ENCODE results near the gene TENM4.
A peak's percentile ranks its signal among the peaks of the same experiment; 100 is the strongest.

The TENM4 gene

GRCh38 chr11:78666675-78667160 is 774.1 kb downstream of the TENM4 start:
- DNase-seq = no peak

GRCh38 chr11:78664636-78665035 is 776.2 kb downstream of the TENM4 start:
- no peak for DNase-seq

- no peak for DNase-seq
These were observed 778.0 kb downstream of the TENM4 start for GRCh38 chr11:78662811-78663210.

- DNase-seq = no peak
These were observed 780.4 kb downstream of the TENM4 start for GRCh38 chr11:78660471-78660870.

GRCh38 chr11:78659326-78660270 is 781.2 kb downstream of the TENM4 start:
- DNase-seq = no peak

GRCh38 chr11:78657968-78658839 is 782.6 kb downstream of the TENM4 start:
- DNase-seq = no peak

- DNase-seq = no peak
These were observed 783.4 kb downstream of the TENM4 start for GRCh38 chr11:78657441-78657840.

GRCh38 chr11:78656984-78657383 is 783.8 kb downstream of the TENM4 start:
- no peak for DNase-seq

GRCh38 chr11:78656327-78656726 is 784.5 kb downstream of the TENM4 start:
- DNase-seq = no peak

GRCh38 chr11:78655561-78655960 is 785.3 kb downstream of the TENM4 start:
- DNase-seq = no peak

- DNase-seq = no peak
These were observed 786.0 kb downstream of the TENM4 start for GRCh38 chr11:78654866-78655265.

GRCh38 chr11:78654071-78654470 is 786.8 kb downstream of the TENM4 start:
- no peak for DNase-seq

- no peak for DNase-seq
These were observed 787.4 kb downstream of the TENM4 start for GRCh38 chr11:78653294-78653909.

GRCh38 chr11:78652843-78653239 is 788.0 kb downstream of the TENM4 start:
- DNase-seq = no peak

GRCh38 chr11:78651923-78652842 is 788.6 kb downstream of the TENM4 start:
- peak; percentile 26 for DNase-seq

- no peak for DNase-seq
These were observed 789.6 kb downstream of the TENM4 start for GRCh38 chr11:78651136-78651775.

GRCh38 chr11:78649361-78650215 is 791.2 kb downstream of the TENM4 start:
- DNase-seq = no peak

- DNase-seq = no peak
These were observed 792.6 kb downstream of the TENM4 start for GRCh38 chr11:78647986-78648875.

GRCh38 chr11:78647266-78647915 is 793.4 kb downstream of the TENM4 start:
- DNase-seq = no peak

All from stimulated activated CD4-positive, alpha-beta T cell treated with anti-CD3 and anti-CD28 coated beads, Interleukin-4, amount 100 ng/mL, for 1 hour (primary cell).